Lung (tissue), 12 donors: ENCODE data around the gene ESCO1. TPM values are rescaled to one million over a fixed set of nuclear protein-coding genes. Genes with fewer than 3 reads are reported as not detected.

Source experiments
- ATAC-seq: fragments of 200-7000 bp; cut with Tn5 transposase; one replicate; pipeline ENCODE4 v1.9.1; 2020; ENCODE audit warnings: moderate number of reproducible peaks; ENCODE audit not compliant: insufficient read depth, low FRiP score
- DNase-seq, 3 donors: peaks; one replicate each; pipeline ENCODE4 v3.0.0-alpha.2; 2013 to 2017
- H3K27ac ChIP-seq, 2 donors: one replicate each; pipeline ENCODE4 v1.5.1; 2013; ENCODE audit warnings: mild to moderate bottlenecking in 2 of 2, moderate library complexity in 2 of 2, control low read depth in 1 of 2, inconsistent platforms in 1 of 2, low read depth in 1 of 2, low read length in 1 of 2
- H3K27me3 ChIP-seq, 3 donors: one replicate each; pipeline ENCODE4 v1.5.1; 2013; ENCODE audit warnings: low read length in 2 of 3; ENCODE audit not compliant: control insufficient read depth in 3 of 3, insufficient read depth in 3 of 3
- H3K36me3 ChIP-seq, 4 donors: one replicate each; pipeline ENCODE4 v1.5.1; 2013; ENCODE audit warnings: low read length in 4 of 4, mild to moderate bottlenecking in 1 of 4, moderate library complexity in 1 of 4; ENCODE audit not compliant: control insufficient read depth in 4 of 4, insufficient read depth in 4 of 4
- H3K4me1 ChIP-seq, 5 donors: one replicate each; pipeline ENCODE4 v1.5.1; 2013; ENCODE audit warnings: low read length in 5 of 5, mild to moderate bottlenecking in 2 of 5, moderate library complexity in 1 of 5; ENCODE audit not compliant: control insufficient read depth in 5 of 5, insufficient read depth in 5 of 5
- H3K4me3 ChIP-seq: one replicate; pipeline ENCODE4 v1.5.1; 2013; ENCODE audit warnings: mild to moderate bottlenecking, control low read depth, moderate library complexity
- H3K9ac ChIP-seq, 2 donors: one replicate each; pipeline ENCODE4 v1.5.1; 2013; ENCODE audit warnings: low read length in 2 of 2, control low read depth in 1 of 2; ENCODE audit not compliant: insufficient read depth in 1 of 2
- H3K9me3 ChIP-seq, 4 donors: one replicate each; pipeline ENCODE4 v1.5.1; 2013; ENCODE audit warnings: low read length in 3 of 4, mild to moderate bottlenecking in 1 of 4, moderate library complexity in 1 of 4; ENCODE audit not compliant: control insufficient read depth in 4 of 4, insufficient read depth in 3 of 4
- CTCF ChIP-seq: IDR thresholded peaks from 2 replicates; pipeline ENCODE4 v1.5.1; 2012; ENCODE audit warnings: mild to moderate bottlenecking; ENCODE audit errors: control extremely low read depth, extremely low read depth
- WGBS, 2 donors: extraction: QIAGEN DNeasy Blood & Tissue Kit; methylation state at CpG; one replicate each; pipeline ENCODE4 v1.1.7; 2013; 5-methylcytosine and 5-hydroxymethylcytosine counted together
- polyA plus RNA-seq, 2 donors: library from polyadenylated mRNA; stranded (reverse); fragments of 200-250 nt; gene quantifications; one replicate each; pipeline ENCODE4 v1.2.1, GENCODE V29; 2013
- total RNA-seq, 2 donors: library from RNA; depleted of rRNA in 1 of 2; stranded (reverse); fragments of >200 nt in 1 of 2; gene quantifications; one replicate each; pipeline ENCODE4 v1.2.1, GENCODE V29; 2014 to 2021
- donor health status: control.
- donor health status: control.
- donor health status: Bipolar disorder and iron deficiency.
- donor health status: healthy.
- donor health status: DM: yes; HTN: yes; CAD: no.

ESCO1 gene
- total and polyA plus RNA-seq, 4 donors, result 7.7 to 28.2 (median 12.7) TPM

GRCh38 chr18:21636769-21637168, 36.3 kb upstream of the ESCO1 start:
- H3K36me3 ChIP-seq, result peaks cover 0 to 4% (median 3%) of the 10 kb centered on the region in 4 donors
- no peaks in the 10 kb centered on the region for H3K27me3 ChIP-seq
- H3K4me1 ChIP-seq, result no peaks in the 10 kb centered on the region
- 95 to 97% methylated on average over 13 of the region's 13 CpGs for WGBS, 2 donors
- no peaks in the 10 kb centered on the region for H3K9me3 ChIP-seq
- H3K9ac ChIP-seq, result no peak overlapping the region
- DNase-seq (no peak), ATAC-seq (no peak)
- H3K27ac ChIP-seq, result no peak overlapping the region
- no peak overlapping the region for H3K4me3 ChIP-seq
- TF ChIP-seq CTCF, result no peak

DNA sequence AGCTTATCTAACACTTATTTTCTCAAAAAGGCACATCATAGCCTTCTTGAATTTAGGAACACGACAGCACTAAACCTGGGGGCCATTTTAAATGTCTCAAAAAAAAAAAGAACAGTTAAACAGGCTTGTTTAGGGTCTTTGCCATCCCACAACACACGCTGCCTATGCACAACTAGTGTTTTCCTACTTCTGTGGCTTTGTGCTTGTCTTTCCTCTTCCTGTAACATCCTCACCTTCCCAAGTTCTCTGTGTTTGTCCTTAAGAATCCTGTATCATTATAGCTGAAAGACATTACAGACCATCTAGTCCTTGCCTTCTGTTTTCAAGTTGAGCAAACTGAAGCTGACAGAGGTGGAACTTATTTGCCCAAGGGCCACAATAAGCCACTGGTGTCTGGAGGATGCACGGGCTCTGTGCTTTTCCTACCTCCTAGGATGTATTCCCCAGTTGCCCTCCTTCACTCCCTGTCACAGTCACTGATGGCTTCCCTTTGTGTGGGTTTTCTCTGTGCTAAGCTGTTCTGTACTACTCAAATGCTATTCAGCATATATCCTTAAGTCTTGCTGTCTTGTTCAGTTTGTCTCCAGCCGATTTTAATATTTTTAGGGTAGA, 34.2 kb upstream of the ESCO1 start:
- Histone ChIP-seq H3K9ac (no peak overlapping the region), H3K36me3 (peaks cover 2 to 11% (median 8%) of the 10 kb centered on the region in 4 donors), H3K4me1 (no peaks in the 10 kb centered on the region), H3K27me3 (no peaks in the 10 kb centered on the region), H3K27ac (no peak overlapping the region), H3K4me3 (no peak overlapping the region), H3K9me3 (no peaks in the 10 kb centered on the region)
- DNase-seq (no peak), ATAC-seq (no peak)
- TF ChIP-seq CTCF, result no peak
- 92 to 98% methylated on average over 4 of the region's 4 CpGs for WGBS, 2 donors

DNA sequence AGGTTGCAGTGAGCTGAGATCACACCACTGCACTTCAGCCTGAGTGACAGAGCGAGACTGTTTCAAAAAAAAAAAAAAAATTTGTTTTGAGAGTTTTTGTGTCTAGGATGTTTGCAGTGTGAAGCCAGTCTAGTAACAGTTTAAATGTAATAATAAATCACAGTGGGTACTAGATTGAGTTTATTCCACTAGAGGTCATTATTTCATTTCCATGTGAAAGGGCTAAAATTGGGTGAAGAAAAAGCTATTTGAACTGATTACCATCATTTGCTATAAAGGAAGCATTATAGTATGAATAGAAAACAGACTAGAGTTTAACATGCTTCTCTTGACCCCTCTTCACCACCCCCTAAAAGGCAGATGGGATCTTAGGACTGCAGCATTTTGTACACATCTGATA, 31.9 kb upstream of the ESCO1 start:
- peaks cover 4 to 22% (median 12%) of the 10 kb centered on the region in 4 donors for H3K36me3 ChIP-seq
- no peaks in the 10 kb centered on the region for H3K9me3 ChIP-seq
- DNase-seq (no peak), ATAC-seq (no peak)
- TF ChIP-seq CTCF, result no peak
- no peak overlapping the region for H3K9ac ChIP-seq
- H3K27me3 ChIP-seq, result no peaks in the 10 kb centered on the region
- no peak overlapping the region for H3K4me3 ChIP-seq
- no peak overlapping the region for H3K27ac ChIP-seq
- no peaks in the 10 kb centered on the region for H3K4me1 ChIP-seq
- 95 to 100% methylated on average over 1 of the region's 1 CpG for WGBS, 2 donors
